HG03108 (cell line): ENCODE results near the gene DSCAM.

ENCODE experiments used
- ATAC-seq: cut with Tn5 transposase; IDR thresholded peaks from one replicate; pipeline ENCODE4 v1.9.1; 2021; ENCODE audit warnings: moderate library complexity; ENCODE audit not compliant: unreplicated experiment

The DSCAM gene

DNA sequence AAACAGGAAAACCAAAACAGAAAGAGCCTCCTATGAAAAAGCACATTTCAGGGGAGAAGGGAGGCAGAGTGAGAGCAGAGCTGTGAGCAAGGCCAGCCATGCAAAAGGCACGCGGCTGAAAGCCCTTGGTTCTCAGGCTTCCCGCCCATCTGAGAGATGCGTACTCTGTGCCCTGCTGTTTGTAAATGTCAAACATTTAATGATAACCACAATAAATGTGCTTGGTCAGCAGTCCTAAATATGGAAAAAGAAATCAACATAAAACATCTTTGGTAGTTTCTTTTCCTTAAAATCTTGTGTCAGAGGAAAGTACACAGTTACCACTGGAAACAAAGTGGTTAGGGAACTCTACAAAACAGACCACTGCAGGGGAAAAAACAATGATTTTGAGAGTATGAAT lies 283.1 kb downstream of the DSCAM start:
- no peak for ATAC-seq

DNA sequence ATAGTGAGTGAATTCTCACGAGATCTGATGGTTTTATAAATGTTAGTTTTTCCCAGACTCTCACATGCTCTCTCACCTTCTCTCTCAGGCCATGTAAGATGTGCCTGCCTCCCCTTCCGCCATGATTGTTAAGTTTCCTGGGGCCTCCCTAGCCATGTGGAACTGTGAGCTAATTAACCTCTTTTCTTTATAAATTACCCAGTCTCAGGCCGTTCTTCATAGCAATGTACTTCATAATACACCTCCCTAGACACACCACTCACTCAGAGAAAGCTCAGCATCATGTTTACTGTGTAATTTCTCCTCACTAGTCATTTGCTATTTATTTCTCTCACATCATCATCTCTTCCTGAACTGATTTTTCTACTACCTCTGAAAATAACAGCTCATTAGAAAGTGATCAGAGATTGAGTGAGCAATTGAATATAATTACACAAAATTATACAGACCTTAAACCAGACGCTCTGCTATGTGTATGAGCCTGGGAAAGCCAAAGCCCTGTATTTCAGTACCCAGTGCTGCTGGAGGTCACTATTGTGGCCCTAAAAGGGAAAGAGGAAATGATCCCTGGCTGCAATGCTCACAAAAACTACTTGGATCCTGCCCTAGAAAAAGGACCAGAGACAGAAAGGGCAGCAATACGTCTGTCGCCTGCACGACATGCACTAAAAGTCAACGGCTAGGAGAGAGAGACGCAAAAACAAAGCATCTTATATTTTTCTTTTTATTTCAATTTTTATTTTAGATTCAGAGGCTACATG lies 284.5 kb downstream of the DSCAM start:
- ATAC-seq = no peak

DNA sequence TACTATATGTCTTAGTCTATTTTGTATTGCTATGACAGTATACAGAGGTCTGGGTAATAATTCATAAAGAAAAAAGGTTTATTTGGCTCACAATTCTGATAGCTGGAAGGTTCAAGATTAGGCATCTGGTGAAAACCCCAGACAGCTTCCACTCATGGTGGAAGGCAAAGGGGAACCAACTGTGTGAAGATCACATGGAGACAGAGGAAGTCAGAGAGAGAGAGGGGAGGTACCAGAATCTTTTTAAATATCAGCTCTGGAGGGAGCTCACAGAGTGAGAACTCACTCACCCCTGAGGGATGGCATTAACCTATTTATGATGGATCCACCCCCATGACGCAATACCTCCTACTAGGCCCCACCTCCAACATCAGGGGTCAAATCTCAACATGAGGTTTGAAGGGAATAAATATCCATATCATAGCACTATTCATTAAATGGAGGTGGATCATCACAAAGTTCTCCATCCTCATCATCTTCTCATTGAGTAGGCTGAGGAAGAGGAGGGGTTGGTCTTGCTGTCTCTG lies 290.5 kb downstream of the DSCAM start:
- no peak for ATAC-seq

DNA sequence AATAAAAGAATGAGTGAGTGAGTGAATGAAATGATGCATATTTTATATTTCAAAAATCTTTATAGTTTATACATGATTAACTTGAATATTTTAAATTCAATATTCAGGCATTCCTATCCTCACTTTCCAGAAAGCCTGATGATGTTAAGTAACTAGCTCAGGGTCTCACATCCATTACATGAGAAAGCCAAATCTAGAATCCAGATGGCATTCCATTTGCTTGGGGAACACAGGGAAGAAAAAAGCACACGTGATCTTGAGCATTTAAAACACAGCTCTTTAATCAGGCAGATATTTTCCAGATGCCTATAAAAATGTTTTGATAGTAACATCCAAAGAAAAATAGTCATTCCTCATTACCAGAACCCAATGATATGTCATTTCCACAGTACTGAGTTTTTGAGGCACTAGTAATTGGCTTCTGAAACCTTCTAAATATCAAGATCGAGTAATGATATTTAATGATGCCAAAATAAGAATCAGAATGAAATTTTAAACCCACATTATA lies 291.9 kb downstream of the DSCAM start:
- no peak for ATAC-seq

DNA sequence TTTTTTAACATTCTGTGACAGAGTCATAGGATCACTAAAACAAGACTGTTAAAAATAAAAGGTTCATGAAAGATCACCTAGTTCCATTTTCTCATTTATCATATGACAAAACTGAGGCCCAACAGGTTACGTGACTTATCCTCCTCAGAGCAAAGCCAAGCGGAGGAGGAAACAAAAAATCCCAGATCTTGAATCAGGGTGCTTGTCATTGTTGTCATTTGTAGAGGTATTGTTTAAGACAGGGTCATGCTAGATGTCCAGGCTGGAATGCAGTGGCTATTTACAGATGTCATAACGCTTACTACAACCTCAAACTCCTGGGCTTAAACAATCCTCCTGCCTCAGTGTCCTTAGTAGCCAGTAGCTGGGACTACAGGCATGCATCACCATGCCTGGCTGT lies 293.2 kb downstream of the DSCAM start:
- no peak for ATAC-seq

DNA sequence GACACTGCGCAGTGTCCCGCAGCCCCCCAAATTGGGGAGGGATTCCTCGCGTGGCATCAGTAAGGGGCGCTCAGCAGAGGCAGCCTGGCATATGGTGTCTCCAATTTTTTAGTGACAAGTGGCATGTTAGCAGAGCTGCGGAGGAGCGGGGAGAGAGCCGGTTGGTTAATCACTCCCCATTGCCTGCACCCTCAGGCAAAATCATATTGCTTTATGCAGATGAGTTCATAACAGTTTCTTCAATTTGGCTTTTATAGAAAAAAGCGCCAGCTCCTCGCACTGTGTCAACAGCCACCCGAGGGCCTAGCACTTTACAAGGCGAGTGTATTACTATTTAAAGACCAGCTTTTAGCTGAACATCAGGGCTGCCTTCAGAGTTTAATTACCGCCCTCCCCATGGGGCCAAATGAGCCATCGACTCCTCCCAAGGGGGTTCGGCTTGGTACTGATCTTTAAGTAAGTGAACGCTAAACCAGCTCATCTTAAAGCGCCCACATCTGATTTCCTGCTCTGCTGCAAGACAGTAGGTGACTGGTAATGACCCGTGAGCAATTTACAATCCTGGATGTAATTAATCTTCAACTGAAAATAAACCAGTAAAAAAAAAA lies 298.9 kb downstream of the DSCAM start:
- no peak for ATAC-seq

DNA sequence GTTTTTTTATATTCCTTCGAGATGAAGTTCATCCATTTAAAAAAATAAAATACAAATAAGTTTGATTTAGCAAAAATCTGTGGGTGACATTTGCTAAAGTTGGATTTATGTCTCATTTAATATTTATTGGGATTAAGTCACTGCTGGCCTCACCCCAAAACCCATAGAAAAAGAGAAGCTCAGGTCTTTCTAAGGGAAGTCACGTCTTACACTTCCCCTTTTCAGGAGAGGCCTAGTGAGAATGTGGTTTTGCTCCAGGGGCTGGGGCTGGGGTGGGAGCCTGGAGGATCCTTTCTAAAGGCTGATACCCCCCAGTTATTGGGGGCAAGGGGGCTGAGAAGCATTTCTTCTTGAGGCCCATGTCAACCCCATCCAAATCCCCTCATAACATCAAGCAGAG lies 300.3 kb downstream of the DSCAM start:
- ATAC-seq = no peak

DNA sequence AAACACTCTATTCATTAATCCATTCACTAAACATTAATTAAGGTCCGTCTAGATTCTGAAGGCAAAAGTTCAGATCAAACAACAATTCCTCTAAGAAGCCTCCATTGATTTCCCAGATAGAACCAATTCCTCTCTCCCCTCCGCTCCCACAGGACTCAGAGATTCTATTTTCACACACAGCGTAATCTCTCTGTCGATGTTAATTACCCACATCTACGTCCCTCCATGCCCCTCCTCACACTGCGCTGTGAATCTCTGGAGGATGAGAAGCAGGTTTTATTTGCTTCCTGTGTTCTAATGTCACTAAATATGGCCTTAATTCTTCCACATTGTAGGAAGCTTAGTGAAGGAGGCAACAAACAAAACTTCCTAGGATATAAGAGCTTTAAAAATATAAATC lies 306.7 kb downstream of the DSCAM start:
- ATAC-seq = no peak

DNA sequence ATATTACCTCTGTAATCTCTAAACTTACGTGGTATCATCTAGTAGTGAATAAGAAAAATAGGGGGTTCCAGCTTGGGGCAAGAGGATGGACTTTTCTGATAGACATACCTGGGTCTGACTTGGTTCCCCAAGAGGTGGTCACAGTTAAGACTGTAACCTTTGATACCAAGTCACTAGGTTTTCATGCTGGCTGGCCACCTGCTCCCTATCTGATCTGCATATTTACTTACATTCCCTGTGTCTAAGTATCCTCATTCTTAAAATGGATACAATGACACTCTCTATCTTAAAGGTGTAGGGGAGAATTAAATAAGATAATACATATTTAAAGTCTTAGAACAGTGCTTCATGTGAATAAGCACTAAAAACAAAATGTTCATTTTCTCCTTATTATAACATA lies 312.1 kb downstream of the DSCAM start:
- no peak for ATAC-seq

DNA sequence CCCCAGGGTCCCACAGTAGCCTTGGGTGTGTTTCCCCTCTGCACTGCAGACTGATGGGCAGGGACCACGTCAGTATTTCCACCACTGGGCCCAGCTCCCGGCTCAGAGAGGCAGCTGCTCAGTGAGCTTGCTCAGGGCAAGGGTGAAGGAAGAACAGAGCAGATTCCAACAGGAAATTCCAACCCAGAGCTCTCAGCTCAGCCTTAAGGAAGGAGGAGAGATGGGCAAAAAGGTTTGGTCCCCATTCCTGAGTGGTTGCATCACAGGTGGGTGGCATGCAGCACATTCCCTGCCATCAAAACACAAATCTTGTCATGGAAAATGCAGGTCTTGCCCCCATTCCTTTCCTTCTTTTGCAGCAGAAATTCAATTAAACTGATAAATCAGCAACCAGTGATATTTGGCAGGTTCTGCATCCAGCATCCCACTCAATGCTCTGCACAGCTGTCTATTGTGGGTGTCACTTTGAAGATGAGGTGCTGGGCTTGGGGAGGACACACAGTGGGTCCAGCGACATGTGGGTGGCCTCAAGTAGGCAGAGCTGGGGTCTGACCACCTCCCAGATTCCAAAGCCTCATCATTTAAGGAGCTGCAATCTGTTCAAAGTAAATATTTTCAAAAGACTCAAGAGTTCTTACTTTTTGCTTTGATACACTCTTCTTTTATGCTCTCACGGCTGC lies 315.4 kb downstream of the DSCAM start:
- no peak for ATAC-seq

DNA sequence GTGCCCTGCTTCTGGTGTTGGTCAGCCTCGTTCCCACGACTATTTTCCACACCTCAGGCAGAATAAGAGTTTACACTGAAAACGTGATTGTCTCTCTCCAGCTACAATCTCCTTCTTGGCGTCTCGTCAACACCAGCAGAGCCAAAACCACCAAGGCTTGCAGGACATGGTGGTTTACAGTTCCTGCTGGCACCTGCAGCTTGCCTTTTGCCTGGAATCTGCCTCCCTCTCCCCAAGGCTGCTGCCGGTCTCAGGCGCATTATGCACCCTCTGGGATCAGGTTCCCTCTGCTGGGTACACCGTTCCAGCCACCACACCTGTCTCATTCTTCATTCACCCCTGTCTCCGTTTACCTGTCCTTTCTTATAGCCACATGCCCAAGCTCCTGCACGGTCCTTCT lies 315.9 kb downstream of the DSCAM start:
- ATAC-seq = no peak

DNA sequence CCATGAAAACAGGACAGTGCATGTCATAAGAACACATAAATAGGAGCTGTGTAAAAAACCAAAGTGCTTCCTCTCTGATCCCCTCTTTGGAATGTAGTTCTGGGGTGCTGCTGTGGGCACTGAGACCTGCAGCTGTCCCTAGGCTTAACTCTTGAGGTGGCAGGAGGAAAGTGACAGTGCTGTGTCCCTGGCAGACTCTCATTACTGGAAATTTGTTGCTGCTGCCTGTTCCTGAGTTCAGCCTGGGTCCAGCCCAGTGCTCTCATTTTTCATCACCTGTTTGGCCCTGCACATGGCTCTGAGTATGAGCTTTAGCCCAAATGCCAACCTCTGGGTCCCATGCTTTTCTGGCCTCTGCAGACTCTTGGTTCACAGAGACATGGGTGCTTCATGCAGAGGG lies 329.3 kb downstream of the DSCAM start:
- no peak for ATAC-seq

DNA sequence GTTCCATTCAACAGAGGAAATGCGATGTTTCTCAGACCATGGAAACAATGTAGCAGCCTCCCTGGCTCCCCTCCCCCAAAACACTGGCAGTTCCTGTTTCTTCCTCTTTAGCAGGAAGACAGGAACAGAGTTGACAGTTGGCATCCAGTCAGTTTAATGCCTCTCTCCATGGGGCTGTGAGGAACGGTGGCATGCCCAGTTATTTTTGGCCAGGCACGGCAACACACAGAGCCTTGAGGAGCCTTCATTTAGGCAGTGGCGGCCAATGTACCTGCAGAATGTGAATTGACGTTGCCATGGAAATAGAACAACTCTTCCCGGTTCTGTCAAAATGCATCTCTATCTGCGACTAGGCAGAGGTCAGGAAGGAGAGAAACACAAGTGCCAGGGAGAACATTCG lies 330.6 kb downstream of the DSCAM start:
- ATAC-seq = no peak

DNA sequence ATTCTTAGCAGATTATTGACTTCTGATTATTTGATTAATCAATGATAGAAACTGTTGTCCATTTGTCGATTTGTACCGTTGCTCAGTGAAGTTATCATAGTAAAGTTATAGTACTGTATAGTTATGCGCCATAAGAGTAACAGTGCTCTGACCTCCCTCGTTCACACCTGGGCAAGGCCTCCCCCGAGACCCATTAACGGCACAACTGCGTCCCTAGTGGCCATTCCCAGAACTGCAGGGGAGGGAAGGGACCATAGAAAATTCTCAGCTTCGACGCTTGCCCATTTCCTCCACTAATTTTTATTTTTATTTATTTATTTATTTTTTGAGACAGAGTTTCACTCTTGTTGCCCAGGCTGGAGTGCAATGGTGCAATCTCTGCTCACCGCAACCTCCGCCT lies 334.4 kb downstream of the DSCAM start:
- no peak for ATAC-seq

DNA sequence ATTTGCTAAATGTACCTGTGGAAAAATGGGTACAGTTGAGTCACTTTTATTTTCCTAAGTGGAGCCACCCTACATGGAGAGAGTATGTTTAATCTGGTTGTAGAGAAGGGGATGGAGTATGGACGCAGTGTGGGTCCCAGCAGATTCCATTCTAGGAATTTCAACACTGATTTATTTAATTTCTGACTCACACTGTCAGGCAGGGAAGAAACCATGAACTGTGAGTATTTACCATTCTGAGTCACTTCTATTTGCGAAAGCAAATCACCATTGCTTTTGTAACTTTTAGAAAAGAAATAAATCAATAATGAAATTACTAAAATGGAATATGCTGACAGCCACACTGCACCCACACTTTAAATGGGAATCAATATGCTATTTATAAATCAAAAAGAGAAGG lies 339.0 kb downstream of the DSCAM start:
- no peak for ATAC-seq

DNA sequence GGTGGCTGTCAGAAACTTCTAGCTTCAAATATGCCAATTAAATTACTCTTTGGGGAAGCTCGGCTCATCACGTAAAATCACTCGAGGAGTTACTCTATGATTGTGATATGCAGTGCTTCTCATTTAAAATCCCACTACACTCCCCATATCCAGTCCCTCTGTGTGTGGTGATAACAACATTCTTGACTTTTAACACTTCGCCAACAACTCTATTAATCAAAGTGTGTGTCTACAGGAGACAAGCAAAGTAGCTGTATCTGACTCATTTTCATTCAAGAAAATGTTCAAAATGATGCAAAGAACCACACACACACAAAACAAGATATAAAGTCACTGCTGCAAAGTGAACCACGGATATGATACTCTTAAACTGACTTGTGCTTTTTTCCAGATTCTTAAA lies 341.3 kb downstream of the DSCAM start:
- no peak for ATAC-seq

DNA sequence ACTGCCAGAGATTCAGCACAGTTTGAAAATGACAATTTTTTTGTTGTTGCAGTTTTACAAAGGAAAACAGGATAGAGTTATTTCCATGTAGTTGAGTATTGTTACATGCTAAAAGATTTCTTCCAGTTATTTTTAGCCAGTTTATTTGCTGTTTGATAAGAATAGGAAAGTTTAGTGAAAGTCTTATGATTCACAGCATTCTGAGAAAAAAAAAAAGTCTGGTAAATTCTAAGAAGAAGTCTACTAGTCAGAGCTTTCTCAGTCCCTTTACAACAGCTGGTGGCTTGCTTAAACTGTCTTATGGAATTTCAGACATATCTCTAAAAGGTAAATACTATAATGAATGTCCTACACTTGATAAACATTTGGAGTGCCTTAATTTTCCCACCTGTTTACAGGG lies 341.7 kb downstream of the DSCAM start:
- no peak for ATAC-seq

DNA sequence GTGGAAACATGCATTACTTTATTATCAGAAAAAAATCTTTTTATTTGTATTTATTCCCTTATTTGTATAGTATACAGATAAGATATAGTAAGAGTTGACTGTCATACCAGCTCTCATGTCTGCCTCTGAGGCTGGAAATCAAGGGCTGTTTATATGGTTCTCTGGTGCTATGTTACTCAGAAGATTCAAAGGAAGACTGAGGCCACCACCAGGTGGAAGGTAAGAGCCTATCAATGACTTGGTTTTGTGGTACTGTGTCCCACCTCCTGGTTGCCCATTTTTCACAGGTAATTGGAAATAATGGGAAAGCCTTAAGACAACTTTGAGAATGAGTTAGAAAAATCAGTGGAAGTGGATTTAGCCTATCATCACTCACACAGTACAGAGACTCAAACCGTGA lies 342.1 kb downstream of the DSCAM start:
- ATAC-seq = no peak

DNA sequence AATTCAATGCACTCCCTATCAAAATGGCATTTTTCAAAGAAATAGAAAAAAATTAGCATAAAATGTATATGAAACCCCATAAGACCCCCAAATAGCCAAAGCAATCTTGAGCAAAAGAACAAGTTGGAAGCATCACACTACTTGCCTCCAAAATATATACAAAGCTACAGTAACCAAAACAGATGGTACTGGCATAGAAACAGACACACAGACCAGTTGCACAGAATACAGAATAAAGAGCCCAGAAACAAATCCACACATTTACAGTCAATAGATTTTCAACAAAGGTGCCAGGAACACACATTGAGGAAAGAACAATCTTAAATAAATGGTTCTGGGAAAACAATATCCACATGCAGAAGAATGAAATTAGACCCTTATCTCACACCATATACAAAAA lies 350.8 kb downstream of the DSCAM start:
- no peak for ATAC-seq

DNA sequence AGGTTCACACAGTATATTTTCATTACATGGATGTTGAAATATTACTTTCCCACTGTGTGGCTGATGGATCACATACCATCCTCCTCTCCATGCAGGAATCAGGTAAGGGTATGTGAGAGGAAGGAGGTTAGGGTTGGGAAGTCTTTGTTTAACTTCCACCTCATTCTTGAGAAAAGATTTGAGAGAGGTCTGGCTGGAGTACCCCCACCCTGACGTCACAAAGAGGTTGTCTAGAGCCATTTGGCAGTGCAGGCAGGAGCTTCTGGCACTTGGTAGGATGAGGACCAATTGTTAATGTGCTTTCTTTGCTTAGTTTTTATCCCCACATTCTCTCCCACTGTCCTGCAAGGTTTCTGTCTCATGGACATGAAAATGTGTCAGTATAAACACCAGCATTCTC lies 356.6 kb downstream of the DSCAM start:
- ATAC-seq = no peak

DNA sequence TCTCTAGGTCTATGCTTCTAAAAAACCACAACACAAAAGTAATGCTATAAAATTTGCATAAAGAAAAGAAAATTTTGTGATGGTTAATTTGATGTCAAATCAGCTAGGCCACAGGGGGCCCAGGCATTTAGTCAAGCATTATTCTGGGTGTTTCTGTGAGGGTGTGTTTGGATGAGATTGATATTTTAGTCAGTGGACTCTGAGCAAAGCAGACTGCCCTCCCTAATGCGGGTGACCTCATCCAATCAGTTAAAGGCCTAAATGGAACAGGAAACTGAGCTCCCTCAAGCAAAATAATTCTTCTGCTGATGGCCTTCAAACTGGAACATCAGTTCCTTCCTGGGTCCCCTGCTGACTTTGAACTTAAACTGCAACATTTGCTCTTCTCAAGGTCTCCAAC lies 358.0 kb downstream of the DSCAM start:
- no peak for ATAC-seq

DNA sequence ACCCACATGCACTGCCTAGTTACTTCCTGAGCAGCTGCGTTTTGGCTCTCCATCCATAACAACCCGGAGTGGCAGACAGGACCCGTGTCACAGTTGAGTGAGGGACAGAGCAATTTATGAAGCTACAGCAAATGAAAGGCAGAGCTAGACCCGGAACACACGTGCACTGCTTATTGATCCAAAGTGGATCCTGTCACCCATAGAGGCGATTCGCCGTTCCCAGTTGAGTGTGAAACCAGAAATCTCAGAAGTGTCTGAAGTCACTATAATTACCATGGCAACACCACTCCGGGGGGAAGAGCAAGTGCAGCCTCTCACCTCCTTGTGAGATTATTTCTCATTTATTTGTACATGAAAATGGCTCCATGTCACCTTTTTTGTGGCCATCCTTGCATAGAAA lies 365.2 kb downstream of the DSCAM start:
- ATAC-seq = no peak
